Astrocyte of the hippocampus (primary cell): ENCODE results near the gene TIMM10B.
A peak's percentile ranks its signal among the peaks of the same experiment; 100 is the strongest.

ENCODE experiments used
- DNase-seq: peaks from one replicate; pipeline ENCODE4 v3.0.0; 2011; ENCODE audit warnings: low read depth, low spot score

The TIMM10B gene

GRCh38 chr11:6472934-6473333 is 8.4 kb upstream of the TIMM10B start:
- no peak for DNase-seq

DNA sequence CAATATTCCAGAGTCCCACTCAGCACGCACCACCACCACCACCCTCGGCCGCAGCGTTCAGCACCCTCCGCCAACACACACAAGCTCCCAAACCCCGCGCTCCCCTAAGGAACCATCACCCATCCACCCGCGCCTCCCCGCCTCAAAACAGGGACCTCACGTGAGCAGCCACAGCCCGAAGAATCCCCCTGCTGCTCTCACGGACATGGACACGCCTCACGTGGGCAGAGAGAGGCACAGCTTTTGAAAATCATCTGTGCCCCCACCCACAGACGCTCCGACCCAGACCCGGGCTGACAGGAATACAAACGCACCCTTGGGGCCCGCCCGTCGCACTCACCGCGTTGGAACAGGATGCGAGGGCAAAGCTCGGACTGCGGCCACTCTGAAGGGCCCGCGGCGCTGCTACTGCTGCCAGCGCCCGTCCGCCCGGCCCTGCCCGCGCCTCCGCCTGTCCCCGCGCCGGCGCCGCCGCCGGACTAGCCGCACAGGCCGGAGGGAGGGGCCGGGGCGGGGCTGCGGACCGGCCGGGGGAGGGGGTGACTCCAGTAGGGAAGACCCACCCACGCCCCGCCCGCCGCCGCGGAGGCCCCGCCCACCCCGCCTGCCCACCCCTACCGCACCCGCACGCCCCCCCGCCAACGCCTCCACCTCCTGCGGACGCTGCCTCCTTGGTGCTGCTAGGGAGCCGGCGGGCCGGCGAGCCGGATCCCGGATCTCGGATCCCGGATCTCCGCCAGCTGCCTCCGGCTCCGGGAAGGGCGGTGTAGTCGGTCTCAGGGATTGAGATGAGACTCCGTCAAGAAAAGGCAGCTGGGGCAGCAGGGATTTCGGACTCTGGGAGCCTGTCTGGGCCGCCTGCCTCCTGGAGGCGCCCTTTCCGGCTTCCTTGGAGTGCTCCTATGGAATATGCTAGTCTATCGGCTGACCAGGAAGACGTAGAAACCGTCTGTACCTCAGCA is 7.6 kb upstream of the TIMM10B start, which contains the start of gene TRIM3:
TRIM3 (minus strand) TSS at position 491 of the 962 bp plus-strand sequence. CDS start 8,246 bp downstream, outside the sequence.
- peak; percentile 95 for DNase-seq

DNA sequence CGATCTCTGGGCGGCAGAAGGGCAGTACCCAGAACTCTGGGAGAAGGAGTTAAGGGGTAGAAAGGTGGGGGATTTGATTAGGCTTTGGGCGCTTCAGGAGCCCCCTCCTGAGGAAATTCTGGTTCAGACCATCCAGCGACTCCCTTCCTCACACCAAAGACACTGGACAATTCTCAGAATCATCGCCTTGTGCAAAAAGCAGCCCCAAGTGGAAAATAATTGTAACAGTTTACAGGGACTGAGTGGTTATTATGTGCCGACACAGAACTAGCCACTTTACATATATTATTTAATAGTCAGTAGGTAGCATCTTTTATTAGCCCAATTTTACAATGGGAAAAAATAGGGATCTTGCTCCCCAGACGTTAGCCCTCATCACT is 6.9 kb upstream of the TIMM10B start:
- DNase-seq, result no peak

DNA sequence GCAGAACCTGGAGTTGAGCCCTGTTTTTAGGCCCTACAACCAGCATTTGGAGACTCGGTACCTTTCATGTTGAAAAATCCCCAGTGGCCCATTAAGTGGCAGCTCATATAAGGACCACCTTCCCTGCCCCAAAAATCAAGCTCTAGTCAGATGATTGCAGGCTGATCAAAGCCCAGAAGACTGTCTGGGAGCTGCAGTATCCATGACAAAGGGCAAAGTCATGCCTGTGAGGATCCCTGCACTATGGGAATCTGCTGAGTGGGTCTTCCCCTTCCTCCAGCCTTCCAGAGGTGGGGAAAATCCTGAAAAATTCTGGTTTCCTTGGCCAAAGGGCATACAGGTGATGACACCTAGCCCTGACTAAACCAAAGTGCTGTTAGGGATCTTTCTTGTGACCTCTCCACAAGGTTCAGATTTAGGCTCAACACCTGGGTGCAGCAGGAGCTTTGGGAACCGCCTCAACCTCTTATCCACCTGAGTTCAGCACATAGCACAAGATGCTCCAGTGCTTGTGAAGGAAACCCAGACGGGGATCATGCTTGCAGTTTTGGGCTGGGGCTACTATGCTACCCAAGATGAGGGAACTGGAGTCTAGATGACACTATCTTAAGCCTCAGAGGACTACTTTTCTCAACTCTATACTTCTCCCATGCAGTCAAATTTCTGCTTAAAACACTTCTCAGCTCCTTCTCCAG is 6.3 kb upstream of the TIMM10B start:
- no peak for DNase-seq

DNA sequence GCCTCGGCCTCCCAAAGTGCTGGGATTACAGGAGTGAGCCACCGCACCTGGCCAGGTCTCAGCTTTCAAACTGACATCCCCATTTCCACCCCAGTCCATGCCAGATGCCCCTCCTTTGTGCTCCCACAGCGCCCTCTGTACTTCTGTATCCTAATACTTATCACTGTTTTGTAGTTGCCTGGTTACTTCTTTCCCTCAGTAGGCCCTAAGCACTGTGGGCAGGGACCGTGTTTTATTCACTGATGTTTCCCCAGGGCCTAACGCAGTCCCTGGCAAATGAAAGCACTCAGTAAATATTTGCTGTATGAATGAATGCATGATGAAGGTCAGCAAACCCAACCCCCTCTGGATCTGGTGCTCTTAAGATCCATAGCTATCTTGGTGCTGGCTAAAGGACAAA is 5.4 kb upstream of the TIMM10B start:
- no peak for DNase-seq

DNA sequence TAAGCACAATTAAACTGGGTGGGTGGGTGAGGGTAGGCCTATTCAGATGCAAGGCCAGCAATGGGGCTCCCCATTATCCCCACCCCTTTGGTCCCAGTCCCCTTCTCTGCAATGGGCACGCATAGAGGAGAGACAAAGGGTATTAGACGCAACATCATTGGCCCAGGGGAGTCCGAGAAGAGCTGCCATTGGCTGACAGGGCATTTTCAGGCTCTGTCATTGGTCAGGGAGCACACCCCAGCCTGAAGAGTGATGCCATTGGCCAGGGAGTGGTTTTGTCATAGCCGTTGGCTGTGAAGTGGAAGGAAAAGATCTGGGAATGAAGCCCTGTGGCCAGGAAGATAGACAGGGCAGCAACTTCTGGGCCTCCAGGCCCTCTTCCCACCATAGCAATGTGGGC is 4.7 kb upstream of the TIMM10B start:
- no peak for DNase-seq

GRCh38 chr11:6480299-6480914 is 894 bp upstream of the TIMM10B start:
- DNase-seq, result no peak

GRCh38 chr11:6481924-6482275 is 599 bp downstream of the TIMM10B start:
- peak; percentile 34 for DNase-seq

DNA sequence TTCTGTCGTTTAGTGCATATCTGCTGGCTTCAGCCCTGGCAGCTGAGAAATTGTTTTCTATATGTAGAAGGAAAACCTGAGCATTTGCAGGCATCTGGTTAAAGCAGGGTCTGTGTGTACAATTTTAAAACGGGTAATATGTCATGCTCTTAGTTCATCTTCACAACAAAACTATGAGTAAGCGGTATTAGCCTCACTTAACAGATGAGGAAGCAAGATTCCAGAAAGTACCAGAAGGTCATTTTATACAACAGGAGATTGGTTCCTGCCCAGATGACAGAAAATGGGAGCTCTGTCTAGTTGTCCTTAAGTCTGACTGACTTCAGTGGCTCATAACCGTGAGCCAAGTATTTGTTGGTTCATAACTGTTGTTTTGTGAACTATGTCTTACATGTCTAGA is 1.1 kb downstream of the TIMM10B start:
- DNase-seq, result no peak

GRCh38 chr11:6483015-6483414 is 1.7 kb downstream of the TIMM10B start:
- DNase-seq, result no peak

GRCh38 chr11:6485661-6486060 is 4.4 kb downstream of the TIMM10B start:
- DNase-seq, result no peak

GRCh38 chr11:6486256-6486655 is 5.0 kb downstream of the TIMM10B start:
- no peak for DNase-seq

DNA sequence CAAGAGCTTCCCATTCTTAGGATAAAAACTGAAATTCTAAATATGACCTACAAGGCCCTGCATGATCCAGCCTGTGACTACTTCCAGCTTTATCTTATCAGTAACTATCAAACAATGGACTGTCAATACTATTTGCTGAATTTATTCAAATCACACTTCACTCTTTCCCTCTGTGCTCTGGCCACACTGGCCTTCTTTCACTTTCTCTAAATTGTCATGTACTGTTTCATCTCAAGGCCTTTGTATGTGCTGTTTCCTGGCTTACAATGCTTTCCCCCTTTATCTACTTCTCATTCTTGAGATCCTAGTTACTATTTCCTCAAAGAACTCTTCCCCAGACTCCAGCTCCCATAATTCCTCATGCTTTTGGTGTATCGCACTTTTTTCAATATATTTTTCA is 5.6 kb downstream of the TIMM10B start:
- no peak for DNase-seq

- no peak for DNase-seq
These were observed 7.0 kb downstream of the TIMM10B start for GRCh38 chr11:6488342-6488741.

DNA sequence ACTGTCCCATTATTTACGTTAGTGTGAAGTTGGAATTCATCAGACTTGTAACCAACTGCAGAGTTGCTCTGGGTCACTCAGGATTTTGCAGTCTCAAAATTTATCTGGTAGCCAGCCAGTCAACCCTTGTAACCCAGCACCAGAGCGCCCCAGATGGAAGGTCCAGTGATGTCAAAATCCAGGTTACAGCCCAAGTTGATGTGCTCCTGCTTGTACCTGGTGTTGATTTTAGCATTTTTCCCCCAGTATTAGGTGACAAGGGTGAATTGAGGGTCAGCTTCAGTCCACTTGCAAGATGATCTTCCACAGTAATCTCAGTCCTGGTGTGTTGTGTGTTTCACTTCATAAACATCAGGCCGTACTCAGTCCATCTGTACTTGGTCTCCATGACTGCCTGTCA is 7.5 kb downstream of the TIMM10B start:
- DNase-seq, result no peak

DNA sequence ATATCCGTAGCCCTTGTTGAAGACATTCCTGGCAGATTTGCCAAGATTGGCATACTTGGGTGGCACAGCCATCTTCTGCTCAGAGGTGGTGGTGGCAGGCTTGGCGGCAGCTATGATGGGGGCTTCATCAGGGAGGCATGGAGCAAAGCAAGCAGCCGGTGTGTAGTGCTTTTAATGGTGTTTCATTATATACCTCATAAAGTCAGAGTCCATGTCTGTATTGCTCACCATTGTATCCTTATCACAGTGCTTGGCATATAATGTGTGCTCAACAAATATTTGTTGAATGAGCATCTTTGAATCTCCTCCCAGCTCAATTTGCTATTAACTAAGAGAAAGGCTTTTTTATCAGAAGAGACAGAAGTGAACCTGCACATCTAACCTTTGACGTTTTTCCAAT is 8.0 kb downstream of the TIMM10B start:
- no peak for DNase-seq

DNA sequence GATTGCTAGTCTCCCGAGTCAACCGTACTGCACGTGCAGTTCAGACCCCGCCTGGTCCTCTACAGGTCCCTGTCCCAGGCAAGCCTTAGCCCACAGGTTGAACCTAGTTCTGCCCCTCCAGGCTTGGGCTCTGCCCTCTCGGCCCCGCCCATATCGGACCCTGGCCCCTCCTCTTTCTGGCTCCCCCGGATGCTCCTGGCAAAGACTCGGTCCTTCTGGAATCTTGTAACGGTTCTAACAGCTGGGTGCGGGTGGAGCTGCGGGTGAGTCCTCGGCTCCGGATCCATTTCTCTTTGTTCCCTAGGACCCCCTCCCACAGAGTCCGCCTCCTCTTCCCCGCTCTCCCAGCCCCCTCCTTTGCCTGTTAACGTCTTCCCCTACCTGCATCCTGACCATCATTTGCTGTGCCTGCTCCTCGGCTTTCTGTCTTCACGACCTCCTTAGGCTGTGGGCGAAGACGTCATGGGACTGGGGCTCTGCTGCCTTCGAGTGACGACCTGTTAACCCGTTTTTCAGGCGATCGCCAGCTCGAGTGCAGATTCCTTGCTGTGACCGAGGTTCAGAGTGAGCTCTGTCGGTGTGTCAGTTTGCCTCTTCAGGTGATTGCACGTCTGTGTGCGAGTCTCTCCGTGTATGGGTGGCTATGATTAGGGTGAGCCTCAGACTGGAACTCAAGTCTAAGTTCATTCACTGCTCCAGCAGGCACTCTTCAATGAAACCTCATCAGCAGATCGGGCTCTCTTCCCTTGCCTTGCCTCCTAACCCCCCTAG is 16.0 kb downstream of the TIMM10B start, which contains the start of gene DNHD1:
DNHD1 (plus strand) TSS at position 212 of the 771 bp plus-strand sequence. CDS start 936 bp downstream, outside the sequence.
- DNase-seq, result no peak

- DNase-seq, result peak; percentile 24
These were observed 16.8 kb downstream of the TIMM10B start for GRCh38 chr11:6498121-6498520.

- DNase-seq, result no peak
These were observed 17.2 kb downstream of the TIMM10B start for GRCh38 chr11:6498544-6498943.

DNA sequence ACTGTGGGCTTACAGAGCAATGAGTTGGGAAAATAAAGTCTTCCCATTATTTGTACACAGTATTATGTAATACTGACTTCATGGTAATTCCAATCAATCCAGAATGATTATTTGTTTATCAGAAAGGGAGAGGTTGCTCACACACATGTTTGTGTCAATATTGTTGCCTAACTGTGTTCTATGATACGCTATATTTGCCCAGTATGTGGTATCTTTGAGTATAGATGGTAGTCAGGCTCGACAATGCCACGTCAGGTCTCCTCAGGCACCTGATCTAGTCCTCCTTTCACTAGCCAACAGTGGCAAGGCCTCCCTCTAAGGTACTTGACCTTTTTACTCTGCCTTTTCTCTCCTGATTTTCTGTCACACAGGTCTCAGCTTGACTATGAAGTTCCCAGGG is 21.1 kb downstream of the TIMM10B start:
- DNase-seq, result no peak

DNA sequence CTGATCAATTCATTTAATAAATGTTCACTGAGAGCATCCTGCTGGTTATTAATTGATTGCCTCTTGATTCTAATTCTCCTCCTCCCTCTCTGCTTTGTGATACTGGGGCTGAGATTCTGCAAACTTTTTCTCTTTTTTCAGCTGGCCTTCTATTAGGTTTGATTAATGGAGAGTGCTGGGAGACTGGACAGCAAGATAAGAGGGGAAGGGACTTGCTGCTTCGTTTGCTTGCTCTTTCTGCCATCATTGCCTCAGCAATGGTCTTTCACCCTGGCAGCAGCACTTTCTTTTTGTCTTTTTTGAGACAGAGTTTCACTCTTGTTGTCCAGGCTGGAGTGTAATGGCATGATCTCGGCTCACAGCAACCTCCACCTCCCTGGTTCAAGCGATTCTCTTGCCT is 22.9 kb downstream of the TIMM10B start:
- DNase-seq, result no peak
